Adrenal gland (tissue), 12 donors: ENCODE results near the gene FBXL7. TPM values are rescaled to one million over a fixed set of nuclear protein-coding genes. Genes with fewer than 3 reads are reported as not detected.

Source experiments
- DNase-seq, 7 donors: peaks; one replicate each; pipeline ENCODE4 v3.0.0-alpha.2; 2019 to 2020
- H3K27ac ChIP-seq, 5 donors: fragments of 200-600 bp; sonication (generic) in 4 of 5; 1 replicate in 3 of 5; 2 replicates in 2 of 5; pipeline versions ENCODE4 v1.5.1 to v1.8.0; 2016 to 2020; ENCODE audit warnings: mild to moderate bottlenecking in 1 of 5
- H3K27me3 ChIP-seq: fragments of 200-600 bp; 2 replicates; pipeline ENCODE4 v1.8.0; 2021
- H3K36me3 ChIP-seq, 2 donors: fragments of 200-600 bp; replicated peaks in 1 of 2; 1 replicate in 1 of 2; 2 replicates in 1 of 2; pipeline versions ENCODE4 v1.5.1 to v1.8.0; 2018 to 2022
- H3K4me1 ChIP-seq, 2 donors: fragments of 200-600 bp; replicated peaks in 1 of 2; 1 replicate in 1 of 2; 2 replicates in 1 of 2; pipeline versions ENCODE4 v1.5.1 to v1.8.0; 2018 to 2021
- H3K4me3 ChIP-seq, 4 donors: fragments of 200-600 bp; sonication (generic) in 3 of 4; one replicate each; pipeline ENCODE4 v1.5.1; 2016 to 2018
- H3K9me3 ChIP-seq, 3 donors: fragments of 200-600 bp; sonication (generic) in 1 of 3; replicated peaks in 1 of 3; 1 replicate in 2 of 3; 2 replicates in 1 of 3; pipeline versions ENCODE4 v1.5.1 to v1.8.0; 2016 to 2021
- CTCF ChIP-seq, 6 experiments: fragments of 450-650 bp in 4 of 6; fragments of 200-600 bp in 2 of 6; sonication (generic) in 1 of 6; IDR thresholded peaks; 1 replicate in 5 of 6; 2 replicates in 1 of 6; pipeline versions ENCODE4 v1.5.1 to v1.8.0; 2016 to 2021; ENCODE audit warnings: antibody characterized with exemption in 6 of 6, mild to moderate bottlenecking in 2 of 6, moderate library complexity in 1 of 6
- POLR2A ChIP-seq, 2 donors: fragments of 450-650 bp; IDR thresholded peaks; one replicate each; pipeline ENCODE4 v1.6.1; 2017; ENCODE audit warnings: antibody characterized with exemption in 2 of 2, mild to moderate bottlenecking in 2 of 2, moderate library complexity in 1 of 2
- WGBS, 4 donors: extraction: QIAGEN DNeasy Blood & Tissue Kit in 2 of 4; methylation state at CpG; one replicate each; pipeline versions ENCODE4 v1.1.5 to v1.1.7; 2013 to 2017; 5-methylcytosine and 5-hydroxymethylcytosine counted together
- intact Hi-C, 2 donors: fragments of 100-400 bp; cut with DNase I; formaldehyde crosslinking; loops; one replicate each; pipeline versions ENCODE4 v1.14.1 to v1.15.0; 2022 to 2023
- polyA plus RNA-seq, 3 donors: library from polyadenylated mRNA; stranded (reverse); fragments of 200-250 nt in 2 of 3; fragments of 350-450 nt in 1 of 3; fragmentation: Illumina TruSeq in 1 of 3; extraction: RNeasy Lipid Tissue Mini Kit (QIAGEN cat#74804) in 1 of 3; gene quantifications; one replicate each; pipeline ENCODE4 v1.2.3, GENCODE V29; 2013 to 2014
- total RNA-seq, 9 donors: library from RNA; depleted of rRNA in 4 of 9; stranded (reverse); fragments of >200 nt in 4 of 9; fragments of 120-200 nt in 1 of 9; fragmentation: NEBNext Ultra II Directional in 1 of 9; extraction: Animal tissue kit (Norgen Biotek cat#: 25700) in 1 of 9; gene quantifications; one replicate each; pipeline versions ENCODE4 v1.1.0 to v1.2.4, GENCODE V29; 2013 to 2023
- donor health status: healthy with polysubstance abuse.
- donor health status: Bipolar disorder and iron deficiency.
- donor health status: DM: yes; HTN: yes; CAD: no.
- donor health status: DM: no; HTN: no; CAD: no.
- donor health status: DM: no; HTN: no; CAD: no.
- donor health status: DM: yes; HTN: yes; CAD: no.

FBXL7 gene
- total and polyA plus RNA-seq, 12 donors: 22.6 to 59.1 (median 34.0) TPM

- DNase-seq: no peak
- Histone ChIP-seq H3K27ac (no peak overlapping the region), H3K27me3 (no peaks in the 10 kb centered on the region), H3K4me3 (no peak overlapping the region), H3K9me3 (no peaks in the 10 kb centered on the region), H3K36me3 (no peaks in the 10 kb centered on the region), H3K4me1 (no peaks in the 10 kb centered on the region)
- 80 to 85% (median 82%) methylated on average over 5 of the region's 5 CpGs for WGBS, 4 donors
- intact Hi-C loops: no loop called here
- TF ChIP-seq CTCF (IDR thresholded peaks at IDR 0.05) (no peak), POLR2A (IDR thresholded peaks at IDR 0.05) (no peak)
Observed at GRCh38 chr5:15737871-15738664, 238.1 kb downstream of the FBXL7 start.

GRCh38 chr5:15740383-15740782 is 240.4 kb downstream of the FBXL7 start:
- TF ChIP-seq POLR2A (IDR thresholded peaks at IDR 0.05) (no peak), CTCF (IDR thresholded peaks at IDR 0.05) (no peak)
- H3K4me3 ChIP-seq: no peak overlapping the region
- no peak overlapping the region for H3K27ac ChIP-seq
- no peak for DNase-seq
- no peaks in the 10 kb centered on the region for H3K36me3 ChIP-seq
- no peaks in the 10 kb centered on the region for H3K4me1 ChIP-seq
- H3K9me3 ChIP-seq: no peaks in the 10 kb centered on the region
- intact Hi-C loops: no loop called here
- no peaks in the 10 kb centered on the region for H3K27me3 ChIP-seq

- no peaks in the 10 kb centered on the region for H3K9me3 ChIP-seq
- no peaks in the 10 kb centered on the region for H3K27me3 ChIP-seq
- H3K4me3 ChIP-seq: no peak overlapping the region
- no peak for DNase-seq
- no peaks in the 10 kb centered on the region for H3K36me3 ChIP-seq
- 75 to 85% (median 80%) methylated on average over 5 of the region's 5 CpGs for WGBS, 4 donors
- TF ChIP-seq POLR2A (IDR thresholded peaks at IDR 0.05) (no peak), CTCF (IDR thresholded peaks at IDR 0.05) (no peak)
- H3K4me1 ChIP-seq: no peaks in the 10 kb centered on the region
- intact Hi-C loops: no loop called here
- H3K27ac ChIP-seq: no peak overlapping the region
Observed at GRCh38 chr5:15741591-15741990, 241.6 kb downstream of the FBXL7 start.

GRCh38 chr5:15746833-15747232 is 246.9 kb downstream of the FBXL7 start:
- H3K27ac ChIP-seq: no peak overlapping the region
- intact Hi-C loops: no loop called here
- WGBS, 4 donors: 67 to 79% (median 76%) methylated on average over 2 of the region's 2 CpGs
- no peaks in the 10 kb centered on the region for H3K4me1 ChIP-seq
- TF ChIP-seq POLR2A (IDR thresholded peaks at IDR 0.05): no peak
- no peak for TF ChIP-seq CTCF (IDR thresholded peaks at IDR 0.05)
- no peak for DNase-seq
- H3K9me3 ChIP-seq: no peaks in the 10 kb centered on the region
- H3K4me3 ChIP-seq: no peak overlapping the region
- no peaks in the 10 kb centered on the region for H3K36me3 ChIP-seq
- H3K27me3 ChIP-seq: no peaks in the 10 kb centered on the region
